ENCODE measurements around the gene PLIN3.

- TF ChIP-seq CTCF (IDR thresholded peaks at IDR 0.05; ENCODE audit: low read depth, low read length, poor library complexity, severe bottlenecking) (no peak), EZH2phosphoT487 (IDR thresholded peaks at IDR 0.05; ENCODE audit: borderline replicate concordance, low read length) (no peak)
These were observed 28.9 kb upstream of the PLIN3 start for GRCh38 chr19:4896372-4896771.
